ENCODE results near the gene SPIB.

DNA sequence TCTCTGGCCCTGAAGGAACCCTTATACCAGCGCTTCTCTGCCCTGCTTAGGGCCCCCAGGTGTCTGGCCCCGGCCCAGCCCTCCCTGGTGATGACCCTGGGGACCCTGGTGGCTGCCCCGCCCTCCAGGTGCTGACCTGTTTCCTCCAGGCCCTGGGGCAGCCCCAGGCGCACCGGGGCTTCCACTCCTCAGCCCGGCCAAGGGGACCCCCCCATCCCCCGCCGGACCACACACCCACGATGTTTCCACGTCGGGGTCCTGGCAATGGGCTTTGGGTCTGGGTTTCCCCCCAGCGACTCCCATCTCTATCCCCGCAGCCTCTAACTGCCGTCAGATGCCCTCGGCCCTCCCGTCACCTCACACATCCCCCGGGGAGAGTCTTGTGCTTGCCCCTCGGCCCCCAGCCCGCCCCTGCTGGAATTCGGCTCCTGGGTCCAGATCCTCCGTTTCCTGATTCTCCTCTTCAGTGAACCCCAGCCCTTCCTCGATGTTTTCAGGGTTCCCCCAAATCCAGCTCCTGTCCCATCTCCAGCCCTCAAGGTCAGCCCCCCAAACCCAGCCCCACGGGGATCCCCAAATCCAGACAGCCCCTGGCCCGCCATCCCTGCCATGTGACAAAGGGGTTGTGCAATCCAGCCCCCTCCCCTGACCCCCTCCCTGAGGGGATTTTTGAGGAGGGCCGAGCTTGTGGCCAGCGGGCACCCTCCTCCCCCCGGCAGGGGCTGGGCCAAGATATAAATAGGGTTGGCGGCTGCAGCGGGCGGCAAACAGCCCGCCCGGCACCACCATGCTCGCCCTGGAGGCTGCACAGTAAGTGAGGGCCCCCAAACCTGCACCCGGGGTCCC, at the start of gene SPIB:
- no peak for TF ChIP-seq CTCF (IDR thresholded peaks at IDR 0.05)
- no peak for TF ChIP-seq POLR2A (IDR thresholded peaks at IDR 0.05)
